Epidermal melanocyte (primary cell): ENCODE results near the gene ABCG4.
A peak's percentile ranks its signal among the peaks of the same experiment; 100 is the strongest.
"Not testable (repeated sequence)": the region's sequence is repeated elsewhere in the genome, so short reads cannot be mapped to it uniquely, and the experiment has no call there.

ENCODE experiments used
- DNase-seq: peaks from one replicate; pipeline ENCODE4 v3.0.0; 2011; ENCODE audit warnings: low spot score; ENCODE audit not compliant: insufficient read length

The ABCG4 gene

GRCh38 chr11:119152604-119153003 lies 3.8 kb downstream of the ABCG4 start:
- DNase-seq = no peak

DNA sequence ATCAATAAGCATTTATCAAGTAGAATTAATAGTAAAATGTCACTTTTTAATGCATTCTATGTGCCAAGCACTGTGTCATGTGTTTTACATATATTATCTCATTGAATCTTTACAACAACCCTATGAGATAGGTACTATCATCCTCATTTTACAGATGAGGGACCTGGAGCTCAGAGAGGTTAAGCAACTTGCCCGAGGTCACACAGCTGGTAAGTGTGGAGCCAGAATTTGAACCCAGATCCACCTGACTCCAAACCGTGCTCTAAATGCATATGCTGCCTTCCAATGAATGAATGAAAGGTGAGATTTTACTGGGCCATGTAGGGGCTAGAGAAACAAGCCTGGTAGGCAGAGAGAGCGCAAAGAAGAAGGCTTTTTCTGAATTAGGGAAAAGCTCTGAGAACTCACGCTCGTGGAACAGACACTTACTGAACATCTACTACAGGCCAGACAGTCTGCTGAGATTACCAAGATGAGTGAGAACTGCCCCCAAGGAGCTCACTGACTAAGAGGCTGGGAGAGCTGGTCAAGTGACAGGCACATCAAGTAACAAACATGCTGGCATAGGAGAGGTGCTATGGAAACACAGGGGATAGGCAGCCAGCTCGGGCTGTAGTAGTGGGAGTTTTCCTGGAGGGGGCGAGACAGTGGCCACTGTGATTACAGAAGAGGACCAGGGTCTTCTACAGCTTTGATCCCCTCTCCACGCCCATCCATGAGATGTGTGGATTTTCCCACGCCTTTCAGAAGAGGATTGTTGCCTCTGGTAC lies 4.4 kb downstream of the ABCG4 start:
- DNase-seq = no peak

GRCh38 chr11:119154178-119154577 lies 5.3 kb downstream of the ABCG4 start:
- no peak for DNase-seq

DNA sequence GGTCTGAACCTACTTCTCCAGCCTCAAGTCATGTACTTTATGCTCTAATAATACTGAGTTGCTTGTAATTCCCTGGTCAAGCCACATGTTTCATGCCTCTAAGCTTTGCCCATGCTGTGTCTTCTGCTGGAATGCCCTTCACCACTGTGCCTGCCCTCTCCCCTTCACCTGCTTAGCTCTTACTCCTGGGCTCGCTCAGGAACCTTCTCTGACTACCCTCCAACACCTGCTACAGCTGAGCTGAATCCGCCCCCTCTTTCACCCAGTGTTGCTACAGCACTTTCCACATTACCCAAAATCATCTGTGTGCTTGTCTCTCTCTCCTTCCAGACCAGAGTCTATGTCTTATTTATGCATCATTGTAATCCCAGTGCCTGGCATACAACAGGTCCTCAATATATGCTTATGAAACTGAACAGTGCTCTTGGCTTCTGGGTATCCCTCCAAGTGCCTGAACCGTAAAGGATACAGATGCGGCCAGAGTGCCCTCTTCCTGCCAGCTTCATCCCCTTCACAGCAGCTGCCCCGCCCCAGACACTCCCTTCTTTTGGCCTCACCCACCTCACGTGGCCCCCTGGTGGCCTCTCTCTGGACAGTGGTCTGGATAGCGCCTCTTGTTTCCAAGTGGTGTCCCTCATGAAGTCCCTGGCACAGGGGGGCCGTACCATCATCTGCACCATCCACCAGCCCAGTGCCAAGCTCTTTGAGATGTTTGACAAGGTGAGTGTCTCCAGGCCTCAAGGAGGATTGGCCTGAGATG lies 7.1 kb downstream of the ABCG4 start:
- no peak for DNase-seq

- no peak for DNase-seq
Observed at GRCh38 chr11:119156496-119156895, 7.6 kb downstream of the ABCG4 start.

GRCh38 chr11:119157063-119157462 lies 8.2 kb downstream of the ABCG4 start:
- DNase-seq = no peak

DNA sequence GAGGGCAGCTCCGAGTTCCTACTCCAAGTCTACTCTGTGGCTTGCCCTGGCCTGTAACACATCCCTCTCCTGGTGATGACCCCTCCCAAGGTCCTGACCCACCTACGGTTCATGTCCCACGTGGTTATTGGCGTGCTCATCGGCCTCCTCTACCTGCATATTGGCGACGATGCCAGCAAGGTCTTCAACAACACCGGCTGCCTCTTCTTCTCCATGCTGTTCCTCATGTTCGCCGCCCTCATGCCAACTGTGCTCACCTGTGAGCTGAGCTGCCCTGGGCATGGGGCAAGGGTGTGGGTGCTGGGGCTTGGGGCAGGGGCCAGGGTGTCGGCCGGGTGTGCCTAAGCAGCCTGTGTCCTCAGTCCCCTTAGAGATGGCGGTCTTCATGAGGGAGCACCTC lies 9.6 kb downstream of the ABCG4 start:
- DNase-seq = no peak

DNA sequence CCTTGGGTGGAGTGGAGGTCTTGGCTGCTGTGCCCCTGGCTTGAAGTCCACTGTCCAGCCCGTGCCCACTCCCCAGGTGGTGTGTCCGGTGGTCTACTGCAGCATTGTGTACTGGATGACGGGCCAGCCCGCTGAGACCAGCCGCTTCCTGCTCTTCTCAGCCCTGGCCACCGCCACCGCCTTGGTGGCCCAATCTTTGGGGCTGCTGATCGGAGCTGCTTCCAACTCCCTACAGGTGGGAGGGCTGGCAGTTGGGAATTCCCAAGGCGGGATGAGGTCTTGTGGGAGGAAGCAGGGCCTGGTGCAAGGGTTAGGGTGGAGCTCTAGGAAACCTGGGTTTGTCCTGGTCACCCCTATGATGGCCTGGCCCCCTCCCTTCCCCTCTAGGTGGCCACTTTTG lies 11.3 kb downstream of the ABCG4 start:
- DNase-seq = no peak

GRCh38 chr11:119161871-119162270 lies 13.0 kb downstream of the ABCG4 start:
- DNase-seq = no peak

- no peak for DNase-seq
Observed at GRCh38 chr11:119166368-119167076, 17.7 kb downstream of the ABCG4 start.

- not testable (repeated sequence) for DNase-seq
Observed at GRCh38 chr11:119167077-119167458, 18.2 kb downstream of the ABCG4 start.

DNA sequence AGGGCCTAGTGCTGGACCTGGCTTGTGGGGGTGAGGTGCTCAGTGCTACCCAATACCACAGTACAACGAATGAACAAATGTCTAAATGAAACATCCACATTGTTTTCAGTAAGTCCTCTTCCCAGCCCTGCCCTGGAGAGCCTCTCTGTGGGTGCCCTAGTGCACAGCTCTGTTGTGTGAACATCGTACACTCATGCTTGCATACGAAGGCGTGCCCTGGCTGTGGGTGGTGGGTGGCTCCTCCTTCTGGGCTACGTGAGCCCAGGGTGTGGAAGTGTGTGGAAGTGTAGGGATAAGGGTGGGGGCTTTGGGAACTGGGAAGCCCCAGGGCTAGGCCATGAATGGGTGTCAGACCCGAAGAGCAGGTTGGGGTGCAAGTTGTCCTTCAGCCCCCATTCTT lies 19.1 kb downstream of the ABCG4 start:
- no peak for DNase-seq

GRCh38 chr11:119168471-119169281 lies 19.8 kb downstream of the ABCG4 start, which contains the start of gene NLRX1:
NLRX1 (plus strand) TSS chr11:119168725; CDS start chr11:119171404, 2,679 bp downstream.
- peak; percentile 97 for DNase-seq

DNA sequence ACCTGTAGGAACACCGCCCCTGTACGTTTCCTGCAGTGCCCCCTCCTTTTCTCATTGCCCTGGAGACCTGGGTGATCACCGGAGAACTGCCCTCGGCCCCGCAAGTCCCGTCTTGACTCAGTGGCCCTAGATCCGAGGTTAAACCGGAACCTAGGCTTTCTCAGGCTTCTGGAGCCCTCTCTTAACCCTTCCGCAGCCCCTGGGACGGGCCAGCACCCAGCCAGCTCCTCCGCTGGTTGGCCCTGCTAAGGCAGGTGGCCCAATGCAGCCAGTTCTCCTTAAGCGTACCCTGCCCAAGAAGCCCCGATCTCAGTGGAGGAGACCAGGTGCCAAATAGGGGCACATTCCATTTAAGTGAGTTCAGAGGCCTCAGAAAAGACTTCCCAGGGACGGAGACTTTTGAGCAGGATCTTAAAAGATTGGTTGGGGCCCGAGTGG lies 20.4 kb downstream of the ABCG4 start:
- peak; percentile 31 for DNase-seq

DNA sequence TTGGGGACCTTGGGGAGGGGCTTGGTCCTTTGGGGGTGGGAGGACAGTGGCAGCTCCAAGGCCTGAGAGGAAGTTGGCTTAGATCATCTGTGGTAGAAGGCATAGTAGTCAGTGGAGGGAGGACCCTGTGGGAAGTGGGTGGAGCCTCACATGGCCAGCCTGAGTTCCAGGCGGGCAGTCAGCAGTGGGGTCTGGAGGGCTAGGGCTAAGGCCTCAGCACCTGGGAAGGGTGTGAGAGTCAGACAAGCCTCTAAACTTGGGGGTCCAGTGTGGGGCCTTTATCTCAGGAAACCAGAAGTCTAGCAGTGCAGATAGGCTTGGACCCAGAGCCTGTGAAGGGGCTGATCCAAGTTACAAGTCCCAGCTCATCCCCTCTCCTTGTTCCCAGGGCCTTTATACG lies 23.7 kb downstream of the ABCG4 start:
- no peak for DNase-seq

DNA sequence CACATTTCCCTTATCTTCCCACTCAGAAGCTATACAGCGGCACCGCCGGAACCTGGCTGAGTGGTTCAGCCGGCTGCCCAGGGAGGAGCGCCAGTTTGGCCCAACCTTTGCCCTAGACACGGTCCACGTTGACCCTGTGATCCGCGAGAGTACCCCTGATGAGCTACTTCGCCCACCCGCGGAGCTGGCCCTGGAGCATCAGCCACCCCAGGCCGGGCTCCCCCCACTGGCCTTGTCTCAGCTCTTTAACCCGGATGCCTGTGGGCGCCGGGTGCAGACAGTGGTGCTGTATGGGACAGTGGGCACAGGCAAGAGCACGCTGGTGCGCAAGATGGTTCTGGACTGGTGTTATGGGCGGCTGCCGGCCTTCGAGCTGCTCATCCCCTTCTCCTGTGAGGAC lies 24.6 kb downstream of the ABCG4 start:
- no peak for DNase-seq

DNA sequence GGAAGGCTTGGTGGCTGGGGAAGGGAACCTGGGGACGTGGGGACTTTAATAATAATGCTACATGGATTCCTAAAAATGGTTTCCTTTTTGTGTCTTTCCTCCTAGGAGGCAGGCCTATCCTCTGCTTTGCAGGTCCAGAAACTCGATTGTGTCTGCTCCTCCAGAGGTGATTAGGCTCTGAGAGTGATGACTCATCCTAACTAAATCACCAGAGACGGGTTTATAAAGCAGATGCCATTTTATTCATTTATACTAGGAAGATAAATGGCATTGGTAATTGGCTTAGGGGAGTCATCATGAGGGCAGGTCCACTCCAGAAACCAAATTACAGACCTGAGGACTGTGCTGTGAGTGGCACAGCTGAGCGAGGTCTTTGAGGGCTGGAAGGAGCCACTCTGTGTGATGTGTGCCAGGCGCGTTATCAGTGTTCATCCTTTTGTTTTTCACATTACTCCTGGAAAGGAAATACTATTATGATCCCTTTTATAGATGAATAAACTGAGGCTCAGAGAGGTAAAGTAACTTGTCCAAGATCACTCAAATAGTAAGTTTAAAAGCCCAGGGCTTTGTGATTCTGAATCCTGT lies 26.7 kb downstream of the ABCG4 start:
- no peak for DNase-seq

GRCh38 chr11:119178166-119178680 lies 29.4 kb downstream of the ABCG4 start:
- DNase-seq = no peak

DNA sequence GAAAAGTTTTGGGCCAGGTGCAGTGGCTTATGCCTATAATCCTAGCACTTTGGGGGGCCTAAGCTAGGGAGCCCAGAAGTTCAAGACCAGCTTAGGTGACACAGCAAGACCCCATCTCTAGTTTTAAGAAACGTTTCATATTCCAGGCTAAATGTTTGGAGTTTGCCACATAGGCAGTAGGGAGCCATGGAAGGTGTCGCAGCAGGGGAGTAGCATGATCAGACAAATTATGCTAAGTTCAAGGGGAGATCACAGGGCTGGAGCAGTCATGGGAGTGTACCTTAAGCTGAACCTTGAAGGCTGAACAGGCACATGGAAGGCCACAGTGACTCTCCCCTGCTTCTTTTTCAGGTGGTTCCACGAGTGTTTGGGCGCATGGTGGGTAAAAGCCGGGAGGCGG lies 30.5 kb downstream of the ABCG4 start:
- no peak for DNase-seq

DNA sequence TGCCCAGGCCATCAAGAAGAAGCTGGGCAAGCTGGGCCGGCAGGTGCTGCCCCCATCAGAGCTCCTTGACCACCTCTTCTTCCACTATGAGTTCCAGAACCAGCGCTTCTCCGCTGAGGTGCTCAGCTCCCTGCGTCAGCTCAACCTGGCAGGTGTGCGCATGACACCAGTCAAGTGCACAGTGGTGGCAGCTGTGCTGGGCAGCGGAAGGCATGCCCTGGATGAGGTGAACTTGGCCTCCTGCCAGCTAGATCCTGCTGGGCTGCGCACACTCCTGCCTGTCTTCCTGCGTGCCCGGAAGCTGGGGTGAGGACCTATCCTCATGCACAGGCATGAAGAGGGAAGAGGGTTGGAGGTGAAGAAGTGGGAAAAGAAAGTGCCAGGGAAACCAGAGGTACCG lies 31.1 kb downstream of the ABCG4 start:
- no peak for DNase-seq
